GM10266 (cell line): ENCODE results near the gene IGF2BP3.

Experiments used
- DNase-seq: peaks from one replicate; pipeline ENCODE4 v3.0.0; 2012; ENCODE audit errors: extremely low spot score
- CTCF ChIP-seq: IDR thresholded peaks from 2 replicates; pipeline ENCODE4 v1.5.1; 2012; ENCODE audit warnings: mild to moderate bottlenecking, low read depth; ENCODE audit not compliant: control insufficient read depth, insufficient read depth; ENCODE audit errors: missing control alignments

IGF2BP3 gene

GRCh38 chr7:23389701-23390100 lies 80.6 kb downstream of the IGF2BP3 start:
- no peak for TF ChIP-seq CTCF
- DNase-seq: no peak

- no peak for DNase-seq
- no peak for TF ChIP-seq CTCF
Observed at GRCh38 chr7:23387583-23387982, 82.7 kb downstream of the IGF2BP3 start.

- DNase-seq: no peak
Observed at GRCh38 chr7:23385140-23385539, 85.2 kb downstream of the IGF2BP3 start.

GRCh38 chr7:23383225-23383624 lies 87.1 kb downstream of the IGF2BP3 start:
- no peak for TF ChIP-seq CTCF

More at GRCh38 chr7:23385140-23385539, 85.2 kb downstream of the IGF2BP3 start:
- no peak for TF ChIP-seq CTCF

GRCh38 chr7:23380961-23381360 lies 89.3 kb downstream of the IGF2BP3 start:
- no peak for DNase-seq
- no peak for TF ChIP-seq CTCF

More at GRCh38 chr7:23383225-23383624, 87.1 kb downstream of the IGF2BP3 start:
- no peak for DNase-seq

- DNase-seq: no peak
- no peak for TF ChIP-seq CTCF
Observed at GRCh38 chr7:23380556-23380955, 89.7 kb downstream of the IGF2BP3 start.

GRCh38 chr7:23378996-23379395 lies 91.3 kb downstream of the IGF2BP3 start:
- no peak for DNase-seq

More at GRCh38 chr7:23378996-23379395, 91.3 kb downstream of the IGF2BP3 start:
- no peak for TF ChIP-seq CTCF
